AG04449 (cell line): ENCODE measurements around the gene NACA2.

Source experiments
- CTCF ChIA-PET: fragments of 350-600 bp; formaldehyde crosslinking; extraction: SDS; loops from one replicate; lab custom pipeline; 2021; ENCODE audit warnings: antibody characterized with exemption; lab: Yijun Ruan, JAX
- POLR2A ChIA-PET: fragments of 400-600, 350-600 bp; formaldehyde crosslinking; extraction: SDS; loops from one replicate; lab custom pipeline; 2020; ENCODE audit warnings: antibody characterized with exemption, inconsistent platforms; lab: Yijun Ruan, JAX
- DNase-seq: peaks from one replicate; pipeline ENCODE4 v3.0.0-alpha.2; 2010; ENCODE audit warnings: low read depth, low spot score
- H3K4me3 ChIP-seq: 2 replicates; pipeline ENCODE4 v1.5.1; 2011; ENCODE audit warnings: low read depth, mild to moderate bottlenecking, control low read depth, low read length
- TF ChIP-seq, protein P1 (sequence below): IDR thresholded peaks from one replicate; pipeline ENCODE4 v1.5.1; 2011; ENCODE audit warnings: mild to moderate bottlenecking, moderate library complexity, low read length, control low read depth, inconsistent platforms; ENCODE audit not compliant: insufficient read depth; ENCODE audit errors: missing control alignments

NACA2 gene

DNA sequence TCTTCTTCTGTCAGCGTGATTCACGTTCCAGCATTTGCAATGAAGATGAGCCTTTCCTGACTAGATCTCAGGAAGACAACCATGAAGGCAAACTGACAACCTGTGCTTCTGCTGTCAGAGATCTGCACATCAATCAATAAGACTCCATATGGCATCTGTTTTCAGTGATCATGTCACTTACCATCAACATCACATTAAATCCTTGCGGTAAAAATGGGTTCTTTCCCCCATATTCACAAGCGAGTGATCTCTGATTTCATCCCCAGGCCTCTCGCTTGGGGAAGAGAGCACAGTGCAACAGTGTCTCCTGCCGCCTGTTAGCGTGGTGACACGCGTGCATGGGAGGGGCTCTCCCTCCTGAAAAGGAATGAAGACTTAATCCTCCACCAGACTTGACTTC is 11.1 kb downstream of the NACA2 start:
- no peak for DNase-seq
- H3K4me3 ChIP-seq, result no peak overlapping the region
- ChIA-PET CTCF (interaction anchor here (0.9 to 5.6 kb wide), 3 partner anchors 21 to 609 kb away, joined by 3 to 120 read pairs (median 5); no protein-coding TSS in a partner anchor), POLR2A (no interaction called here)
- TF ChIP-seq, protein P1, sequence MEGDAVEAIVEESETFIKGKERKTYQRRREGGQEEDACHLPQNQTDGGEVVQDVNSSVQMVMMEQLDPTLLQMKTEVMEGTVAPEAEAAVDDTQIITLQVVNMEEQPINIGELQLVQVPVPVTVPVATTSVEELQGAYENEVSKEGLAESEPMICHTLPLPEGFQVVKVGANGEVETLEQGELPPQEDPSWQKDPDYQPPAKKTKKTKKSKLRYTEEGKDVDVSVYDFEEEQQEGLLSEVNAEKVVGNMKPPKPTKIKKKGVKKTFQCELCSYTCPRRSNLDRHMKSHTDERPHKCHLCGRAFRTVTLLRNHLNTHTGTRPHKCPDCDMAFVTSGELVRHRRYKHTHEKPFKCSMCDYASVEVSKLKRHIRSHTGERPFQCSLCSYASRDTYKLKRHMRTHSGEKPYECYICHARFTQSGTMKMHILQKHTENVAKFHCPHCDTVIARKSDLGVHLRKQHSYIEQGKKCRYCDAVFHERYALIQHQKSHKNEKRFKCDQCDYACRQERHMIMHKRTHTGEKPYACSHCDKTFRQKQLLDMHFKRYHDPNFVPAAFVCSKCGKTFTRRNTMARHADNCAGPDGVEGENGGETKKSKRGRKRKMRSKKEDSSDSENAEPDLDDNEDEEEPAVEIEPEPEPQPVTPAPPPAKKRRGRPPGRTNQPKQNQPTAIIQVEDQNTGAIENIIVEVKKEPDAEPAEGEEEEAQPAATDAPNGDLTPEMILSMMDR, result peak; percentile 12

DNA sequence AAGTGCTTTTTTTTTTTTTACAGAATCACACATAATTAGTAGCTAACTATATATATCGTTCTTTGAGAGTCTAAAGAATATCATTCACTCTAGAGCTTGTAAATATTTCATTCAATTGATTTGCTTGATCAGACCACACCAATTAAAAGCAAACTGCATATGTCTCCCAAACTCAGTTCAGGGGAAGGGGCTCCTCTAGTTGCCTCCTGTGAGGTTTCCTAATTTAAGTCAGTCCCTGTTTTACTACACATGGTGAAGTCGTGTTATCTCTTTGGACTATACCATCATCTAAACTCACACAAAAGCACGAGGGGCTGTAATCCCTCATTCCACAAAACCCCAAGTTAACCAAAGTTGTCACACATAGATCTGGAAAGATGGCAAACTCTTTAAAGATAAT is 11.7 kb downstream of the NACA2 start:
- TF ChIP-seq, protein P1, result no peak
- DNase-seq, result no peak
- ChIA-PET POLR2A (no interaction called here), CTCF (interaction anchor here (1.2 to 13.3 kb wide), 2 partner anchors 25 to 167 kb away, joined by 5 to 241 read pairs; no protein-coding TSS in a partner anchor)
- H3K4me3 ChIP-seq, result no peak overlapping the region

DNA sequence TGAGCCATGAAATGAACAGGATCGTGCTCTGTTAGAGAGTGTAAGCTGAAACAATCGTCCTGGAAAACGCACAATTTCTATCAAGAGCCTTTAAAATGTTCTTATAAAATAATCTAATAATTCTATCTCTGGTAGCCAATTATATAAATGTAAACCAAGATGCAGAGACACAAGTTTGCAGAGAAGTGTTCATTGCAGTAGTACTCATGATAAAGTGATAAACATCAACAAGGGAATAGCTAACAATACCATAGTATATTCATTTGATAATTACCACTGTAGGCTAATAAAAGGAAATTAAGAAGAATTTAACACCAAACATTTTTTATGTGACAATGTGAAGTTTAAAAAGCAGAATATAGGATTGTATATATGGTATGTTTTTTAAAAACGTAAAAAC is 12.4 kb downstream of the NACA2 start:
- no peak for DNase-seq
- H3K4me3 ChIP-seq, result no peak overlapping the region
- TF ChIP-seq, protein P1, result no peak
- ChIA-PET POLR2A (no interaction called here), CTCF (interaction anchor here (0.9 to 13.3 kb wide), 3 partner anchors 25 to 258 kb away, joined by 3 to 241 read pairs (median 5); no protein-coding TSS in a partner anchor)

DNA sequence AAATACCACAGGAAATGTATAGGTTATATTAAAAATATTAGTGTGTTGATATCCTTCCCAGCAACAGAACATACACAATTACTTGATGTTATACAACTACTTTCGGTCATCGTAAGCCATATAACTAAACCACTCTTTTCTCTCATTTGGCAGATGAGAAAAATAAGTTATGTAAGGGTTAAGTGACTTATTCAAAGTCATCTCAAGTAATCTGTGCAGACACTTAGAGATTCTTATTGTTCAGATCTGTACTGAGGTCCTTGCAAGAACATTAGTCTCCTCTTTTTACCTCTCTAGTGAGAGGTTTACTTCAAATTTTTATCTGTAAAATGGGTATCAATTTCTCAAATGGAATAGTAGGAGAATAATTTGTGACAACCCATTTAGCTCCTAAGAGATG is 15.0 kb downstream of the NACA2 start:
- CTCF ChIA-PET, result interaction anchor here (0.8 to 13.3 kb wide), 8 partner anchors 10 to 282 kb away, joined by 3 to 241 read pairs (median 4); no protein-coding TSS in a partner anchor
- TF ChIP-seq, protein P1, result no peak
- POLR2A ChIA-PET, result no interaction called here
- H3K4me3 ChIP-seq, result no peak overlapping the region
- no peak for DNase-seq

DNA sequence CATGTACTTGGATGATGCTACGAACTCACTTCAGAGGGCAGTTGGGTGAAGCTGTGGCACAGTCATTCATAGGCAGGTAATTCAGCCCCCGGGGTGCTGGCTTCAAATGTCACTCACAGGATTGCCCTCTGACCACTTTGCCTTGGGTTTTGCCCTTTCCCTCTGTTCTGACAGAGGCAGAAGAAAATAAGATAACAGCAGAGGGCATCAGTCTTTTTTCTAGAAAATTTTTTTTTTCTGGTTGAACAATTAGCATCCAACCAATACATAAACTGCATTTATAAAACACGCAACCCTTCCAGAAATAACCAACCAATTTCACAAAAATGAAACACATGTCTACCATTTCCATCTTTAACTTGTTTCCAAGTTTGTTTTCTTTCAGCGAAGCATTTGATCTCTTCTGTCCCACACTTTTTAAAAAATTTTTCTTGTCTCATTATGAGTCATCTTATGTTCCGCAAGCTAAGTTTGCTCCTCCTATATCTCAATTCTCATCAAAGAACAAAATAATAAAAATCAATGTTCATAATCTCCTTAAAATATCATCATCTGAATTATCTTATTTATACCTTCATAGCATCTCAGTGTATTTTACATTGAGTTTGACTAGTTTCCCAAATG is 15.6 kb downstream of the NACA2 start:
- DNase-seq, result no peak
- POLR2A ChIA-PET, result no interaction called here
- TF ChIP-seq, protein P1, result no peak
- CTCF ChIA-PET, result interaction anchor here (0.8 to 13.3 kb wide), 14 partner anchors 10 to 283 kb away, joined by 3 to 241 read pairs (median 4); no protein-coding TSS in a partner anchor
- no peak overlapping the region for H3K4me3 ChIP-seq
